GM18517 (cell line): ENCODE data around the gene LOXHD1.

Source experiments
- ATAC-seq: cut with Tn5 transposase; IDR thresholded peaks from one replicate; pipeline ENCODE4 v1.9.1; 2021; ENCODE audit warnings: mild to moderate bottlenecking, moderate library complexity; ENCODE audit not compliant: unreplicated experiment

Gene LOXHD1

DNA sequence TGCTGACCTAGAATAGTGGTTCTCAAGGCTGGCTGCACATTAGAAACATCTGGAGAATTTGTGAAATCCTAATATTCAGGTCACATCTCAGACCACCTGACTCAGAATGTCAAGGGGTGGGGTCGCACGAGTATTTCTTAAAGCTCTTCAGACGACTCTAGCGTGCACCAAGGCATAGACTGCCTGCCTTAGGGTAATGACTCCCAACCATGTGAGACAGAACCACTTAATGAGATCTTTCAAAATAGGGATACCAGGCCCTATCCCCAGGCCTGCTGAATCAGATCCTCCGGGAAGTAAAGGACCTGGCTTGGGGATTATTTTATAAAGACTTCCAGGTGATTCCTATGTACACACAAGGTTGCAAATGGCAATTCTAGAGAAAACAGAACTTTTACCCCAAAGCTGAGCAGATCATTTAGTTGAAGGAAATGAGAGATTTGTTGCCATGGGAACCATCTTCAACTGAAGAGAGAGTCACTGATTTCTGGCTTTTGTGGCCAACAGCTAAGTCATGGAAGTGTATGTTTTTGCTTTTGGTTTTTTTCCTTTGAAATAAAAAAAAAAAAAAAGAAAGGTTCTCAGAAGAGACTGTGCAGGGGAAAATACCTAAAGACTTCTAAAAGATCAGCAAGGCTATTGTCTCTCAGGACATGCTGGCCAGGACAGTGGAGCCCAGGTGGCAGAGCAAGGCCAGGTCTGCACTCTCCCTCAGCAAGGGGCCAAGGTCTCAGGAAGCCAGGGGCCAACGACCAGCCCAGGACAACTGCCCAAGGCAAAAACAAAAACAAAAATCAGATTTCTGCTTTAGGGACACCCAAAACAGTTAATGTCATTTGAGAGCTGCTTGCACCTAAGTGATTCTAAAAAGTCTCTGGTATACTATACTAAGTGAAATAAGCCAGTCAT is 15.3 kb upstream of the LOXHD1 start:
- ATAC-seq: no peak

DNA sequence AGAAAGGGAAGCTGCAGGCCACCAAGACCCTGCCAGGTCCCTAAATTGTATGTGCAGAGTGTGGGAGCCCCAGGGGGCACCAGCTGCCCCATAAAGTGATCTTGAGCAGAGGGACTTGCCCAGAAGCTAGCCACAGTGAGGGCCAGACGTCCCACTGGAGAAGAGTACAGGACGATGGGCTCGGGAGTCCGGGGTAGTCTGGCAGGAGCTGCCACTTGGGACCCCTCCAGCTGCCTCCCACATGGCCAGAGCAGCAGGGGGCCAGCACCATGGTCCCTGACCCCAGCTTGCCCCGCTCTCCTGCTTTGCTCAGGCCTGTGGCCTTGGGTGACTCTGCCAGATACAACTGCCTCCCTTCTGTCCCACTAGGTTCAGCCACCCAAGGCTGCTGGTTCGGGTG is 11.7 kb upstream of the LOXHD1 start:
- ATAC-seq: no peak

DNA sequence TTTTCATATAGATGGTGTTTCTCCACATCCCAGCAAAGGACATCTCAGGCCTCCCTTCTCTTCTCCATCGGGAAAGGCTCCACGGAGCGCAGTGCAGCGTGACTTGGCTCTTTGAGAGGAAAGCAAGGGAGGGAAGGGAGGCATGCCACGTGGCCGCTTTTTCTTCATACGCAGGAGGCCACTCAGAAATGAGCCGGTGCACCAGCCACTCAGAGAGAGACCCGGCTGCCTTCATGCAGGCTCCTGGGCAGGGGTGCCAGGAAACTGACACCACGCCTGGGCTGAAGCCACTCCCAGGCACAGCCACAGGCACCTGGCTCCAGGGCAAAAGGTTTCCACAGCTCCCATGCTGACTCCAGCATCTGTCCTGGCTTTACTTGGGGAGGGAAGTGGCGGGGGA is 11.1 kb upstream of the LOXHD1 start:
- ATAC-seq: no peak

DNA sequence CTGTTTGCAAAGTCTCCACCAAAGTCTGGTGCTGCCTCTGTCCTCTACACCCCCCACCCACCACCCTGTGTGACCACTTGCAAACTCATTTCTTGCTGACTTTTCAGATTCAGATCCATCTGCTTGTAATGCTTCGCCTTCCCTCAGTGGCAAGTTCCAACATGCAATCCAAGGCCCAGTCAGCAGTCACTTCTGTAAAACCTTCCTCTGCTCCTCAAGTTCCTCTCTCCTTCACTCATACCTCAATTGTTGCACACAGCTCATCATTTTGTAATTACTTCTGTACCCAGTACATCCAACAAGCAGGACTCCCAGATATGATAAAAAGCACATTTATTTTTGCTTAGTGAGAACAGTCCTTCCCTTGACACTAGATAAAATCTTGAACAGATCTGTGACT is 6.5 kb upstream of the LOXHD1 start:
- no peak for ATAC-seq

DNA sequence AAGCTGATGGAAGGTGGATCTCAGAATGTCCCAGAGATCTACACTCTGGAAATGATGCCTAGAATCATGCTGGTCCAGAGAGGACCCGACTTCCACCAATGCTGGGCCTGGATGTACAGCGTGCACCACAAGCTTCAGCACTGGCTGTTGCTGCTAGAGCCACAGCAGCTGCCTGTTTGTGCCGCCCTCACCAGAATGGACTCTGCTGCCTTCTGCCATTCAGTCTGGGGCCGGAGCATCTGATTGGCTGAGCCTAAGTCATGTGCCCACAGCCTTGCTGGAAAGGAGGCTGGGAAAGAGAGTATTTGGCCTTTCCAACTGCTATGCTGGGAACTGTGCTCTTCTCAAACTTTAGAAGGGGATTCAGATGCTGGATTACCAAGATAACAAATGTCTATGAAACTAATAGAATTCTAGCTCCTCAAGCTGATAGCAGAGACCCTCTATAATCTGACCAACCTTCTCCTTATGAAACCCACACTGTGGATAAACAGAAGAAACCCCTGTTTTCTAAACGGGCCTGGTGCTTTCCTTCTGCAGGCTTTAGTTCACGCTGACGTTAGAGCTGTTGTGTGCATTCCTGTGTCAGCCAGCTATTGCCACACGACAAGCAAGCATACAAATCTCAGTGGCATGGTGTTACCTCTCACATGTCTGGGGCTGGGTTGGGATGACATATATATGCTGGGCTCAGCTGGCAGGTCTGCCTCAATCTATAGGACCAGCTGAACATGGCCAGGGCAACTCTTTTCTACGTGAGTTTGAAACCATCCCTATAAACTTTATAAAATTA is 4.1 kb upstream of the LOXHD1 start:
- ATAC-seq: no peak

DNA sequence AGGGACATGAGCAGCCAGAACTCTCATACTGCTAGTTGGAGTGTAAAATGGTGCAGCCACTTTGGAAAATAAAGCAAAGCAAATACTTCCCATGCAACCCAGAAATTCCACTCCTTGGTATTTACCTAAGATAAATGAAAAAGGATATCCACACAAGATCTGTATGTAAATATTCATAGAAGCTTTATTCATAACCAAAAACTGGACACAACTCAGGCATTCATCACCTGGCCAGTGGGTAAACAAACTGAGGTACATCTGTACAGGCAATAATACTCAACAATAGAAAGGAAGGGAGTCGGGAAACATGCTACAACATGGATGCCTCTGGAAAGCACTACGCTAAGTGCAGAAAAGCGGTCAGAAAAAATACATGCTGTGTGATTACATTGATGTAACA is 2.5 kb upstream of the LOXHD1 start:
- ATAC-seq: no peak

DNA sequence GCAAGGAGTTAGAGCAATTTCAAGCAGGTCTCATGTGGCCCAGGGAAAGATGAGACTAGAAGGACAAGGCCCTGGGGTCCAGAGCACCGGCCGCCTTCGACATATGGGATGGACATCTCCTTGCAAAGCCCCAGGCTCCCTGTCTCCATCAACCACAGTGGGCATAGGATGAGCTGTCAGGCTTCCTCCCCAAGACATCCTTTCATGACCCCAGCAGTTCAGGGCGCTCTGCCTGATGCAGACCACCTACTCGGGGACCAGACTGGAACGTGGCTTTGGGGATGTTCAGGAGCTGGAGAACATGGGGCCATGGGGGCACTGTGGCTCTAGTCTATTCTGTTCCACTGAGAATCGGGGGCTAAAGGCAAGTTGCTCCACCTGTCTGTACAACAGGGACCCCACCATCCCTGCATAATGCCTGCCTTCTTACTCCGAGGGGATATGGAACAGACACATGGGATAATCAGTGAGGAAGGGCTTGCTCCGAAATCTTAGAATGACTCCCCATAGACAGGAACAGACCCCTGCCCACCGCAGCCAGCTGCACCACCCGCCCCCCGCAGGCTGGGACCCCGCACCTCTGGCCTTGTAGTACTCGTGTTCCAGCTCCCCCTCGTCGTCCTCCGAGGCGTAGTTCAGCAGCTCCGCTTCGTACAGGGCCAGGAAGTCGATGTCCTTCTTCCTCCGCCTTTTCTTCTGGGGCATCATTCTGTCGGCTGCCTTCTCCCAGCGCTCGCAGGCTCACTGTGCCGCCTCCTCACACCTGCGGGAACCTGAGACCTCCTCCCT is 500 bp downstream of the LOXHD1 start:
- no peak for ATAC-seq

DNA sequence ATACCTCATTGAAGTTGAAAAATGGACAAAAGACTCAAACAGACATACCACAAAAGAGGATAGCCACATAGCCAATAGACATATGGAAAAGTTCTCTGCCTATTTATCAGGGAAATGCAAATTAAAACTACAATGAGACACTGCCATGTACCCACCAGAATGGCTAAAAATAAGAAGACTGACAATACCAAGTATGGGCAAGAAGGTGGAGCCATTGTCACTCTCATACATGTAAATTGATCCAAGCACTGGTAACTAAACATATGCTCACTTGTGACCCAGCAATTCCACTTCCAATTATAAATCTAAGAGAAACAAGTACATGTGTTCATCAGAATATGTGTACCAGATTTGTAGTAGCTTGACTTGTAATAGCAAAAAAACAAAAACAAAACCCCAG is 4.6 kb downstream of the LOXHD1 start:
- no peak for ATAC-seq

DNA sequence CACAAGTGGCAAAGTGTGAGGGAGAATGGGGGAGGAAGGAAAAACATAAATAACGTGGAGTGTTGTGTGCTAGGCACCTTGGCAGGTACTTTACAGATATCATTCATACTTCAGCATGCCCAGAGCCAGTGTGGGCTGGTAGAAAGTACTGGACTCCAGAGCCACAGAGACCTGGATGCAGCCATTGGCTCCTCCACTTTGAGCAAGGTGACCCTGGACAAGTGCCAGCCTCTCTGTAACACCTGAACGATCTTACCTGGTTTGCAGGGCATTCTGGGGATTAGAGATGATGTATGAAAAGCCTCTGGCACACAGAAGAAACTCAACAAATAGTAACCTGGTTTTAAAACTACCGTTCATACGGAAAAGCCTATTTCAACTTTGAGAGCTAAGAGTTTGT is 6.3 kb downstream of the LOXHD1 start:
- no peak for ATAC-seq

DNA sequence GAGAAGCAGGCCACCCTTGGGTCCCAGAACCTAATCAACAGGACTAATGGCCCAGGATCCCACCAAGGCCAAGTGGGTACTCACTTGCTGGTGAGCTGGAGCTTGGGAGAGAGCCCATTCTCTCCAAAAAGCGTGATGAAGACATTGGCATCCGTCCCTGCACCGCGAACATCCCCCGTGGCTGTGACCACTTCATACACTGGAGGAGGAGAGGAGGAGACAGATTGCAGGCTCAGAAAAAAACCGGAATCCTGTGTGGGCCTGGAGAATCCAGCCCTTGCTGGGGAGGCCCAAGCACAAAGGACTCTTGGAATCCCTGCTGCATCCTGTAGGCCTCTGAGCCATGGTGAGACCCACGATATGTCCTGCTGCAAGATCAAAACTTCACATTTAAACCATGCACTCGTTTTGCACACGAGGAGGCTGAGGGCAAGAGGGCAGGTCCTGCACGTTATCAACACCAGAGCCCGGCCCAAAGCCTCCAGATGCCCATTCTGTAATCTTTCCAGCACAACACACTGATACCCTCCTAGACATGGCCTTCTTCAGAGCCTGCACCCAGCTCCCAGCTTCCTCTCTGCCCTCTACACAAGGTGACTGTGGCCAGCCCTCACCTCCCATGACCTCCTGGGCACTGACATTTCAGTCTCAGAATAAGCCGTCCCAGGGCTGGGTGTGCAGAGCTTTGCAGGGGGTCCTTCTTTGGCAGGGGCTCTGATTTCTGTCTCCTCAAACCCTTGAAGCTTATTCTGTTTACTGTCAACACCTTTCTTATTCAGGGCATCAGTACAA is 7.8 kb downstream of the LOXHD1 start:
- no peak for ATAC-seq

DNA sequence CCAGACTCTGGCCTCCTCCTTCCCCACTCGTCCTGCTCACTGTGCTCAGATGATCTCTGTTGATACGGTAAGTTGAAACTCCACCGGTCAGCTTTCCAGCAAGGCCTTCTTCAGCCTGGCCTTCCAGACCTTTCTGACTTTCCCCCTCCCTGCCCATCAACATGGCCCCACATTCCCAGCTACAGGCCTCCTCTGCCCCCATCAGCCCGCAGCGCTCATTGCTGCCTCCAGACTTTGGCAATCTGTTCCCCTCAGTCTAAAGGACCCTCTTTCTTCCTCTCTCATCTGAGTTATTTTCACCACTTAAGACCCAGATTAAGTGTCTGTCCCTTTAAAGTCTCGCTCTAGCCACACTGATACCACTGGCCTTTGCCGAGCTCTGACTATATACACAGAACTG is 10.6 kb downstream of the LOXHD1 start:
- ATAC-seq: no peak

DNA sequence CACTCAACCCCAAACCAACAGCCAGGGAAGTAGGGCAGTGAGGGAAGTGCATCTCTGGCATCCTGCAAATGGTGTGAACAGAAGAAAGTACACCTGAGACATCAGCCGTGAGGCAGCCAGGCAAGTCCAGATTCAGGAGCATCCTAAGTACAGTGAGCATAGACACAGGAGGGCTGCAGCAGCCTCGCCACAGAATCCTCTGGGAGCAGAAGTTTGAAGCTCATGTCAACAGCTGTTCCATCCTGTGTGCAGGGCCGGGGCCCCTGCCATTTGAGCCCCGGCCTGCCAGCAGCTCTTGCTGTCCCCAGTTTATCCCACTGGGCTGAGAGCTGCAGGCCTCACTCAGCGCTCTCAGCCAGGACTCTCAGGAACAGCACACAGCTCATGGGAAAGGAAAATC is 14.5 kb downstream of the LOXHD1 start:
- ATAC-seq: no peak

DNA sequence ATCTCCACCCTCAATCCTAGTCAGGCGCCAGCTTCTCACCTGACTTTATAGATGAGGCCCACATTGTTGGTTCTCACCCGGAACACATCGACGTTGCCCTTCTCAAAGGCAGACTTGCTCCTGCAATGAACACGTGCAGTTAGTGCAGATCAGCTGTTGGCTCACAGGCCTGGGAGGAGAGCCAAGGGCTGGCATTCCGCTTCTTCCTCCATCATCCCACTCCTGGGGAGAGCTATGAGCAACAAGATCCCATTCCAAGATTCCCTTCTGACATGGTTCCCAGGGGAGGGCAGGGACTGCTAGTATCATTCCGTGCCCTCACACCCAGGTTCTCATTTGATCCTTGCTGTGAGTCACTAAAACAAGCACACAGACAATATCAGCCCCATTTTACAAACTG is 15.1 kb downstream of the LOXHD1 start:
- no peak for ATAC-seq

DNA sequence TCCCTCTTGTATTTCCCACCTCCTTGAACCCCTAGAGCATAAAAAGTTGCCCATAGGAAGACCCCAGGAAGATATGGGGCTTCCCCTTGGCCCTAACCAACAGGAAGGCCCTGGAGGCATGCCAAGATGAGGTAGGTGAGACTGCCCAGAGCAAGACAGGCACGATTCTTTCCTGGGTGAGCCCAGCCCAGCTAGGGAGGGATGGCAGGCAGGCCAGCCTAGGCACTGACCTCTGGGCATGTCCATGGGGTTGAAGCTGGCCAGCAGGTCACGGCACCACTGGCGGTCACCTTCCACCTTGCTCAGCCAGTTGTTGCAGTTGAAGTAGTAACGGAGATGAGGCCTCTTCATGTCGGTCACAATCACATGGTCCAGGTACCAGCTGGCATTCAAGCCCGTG is 17.6 kb downstream of the LOXHD1 start:
- no peak for ATAC-seq

DNA sequence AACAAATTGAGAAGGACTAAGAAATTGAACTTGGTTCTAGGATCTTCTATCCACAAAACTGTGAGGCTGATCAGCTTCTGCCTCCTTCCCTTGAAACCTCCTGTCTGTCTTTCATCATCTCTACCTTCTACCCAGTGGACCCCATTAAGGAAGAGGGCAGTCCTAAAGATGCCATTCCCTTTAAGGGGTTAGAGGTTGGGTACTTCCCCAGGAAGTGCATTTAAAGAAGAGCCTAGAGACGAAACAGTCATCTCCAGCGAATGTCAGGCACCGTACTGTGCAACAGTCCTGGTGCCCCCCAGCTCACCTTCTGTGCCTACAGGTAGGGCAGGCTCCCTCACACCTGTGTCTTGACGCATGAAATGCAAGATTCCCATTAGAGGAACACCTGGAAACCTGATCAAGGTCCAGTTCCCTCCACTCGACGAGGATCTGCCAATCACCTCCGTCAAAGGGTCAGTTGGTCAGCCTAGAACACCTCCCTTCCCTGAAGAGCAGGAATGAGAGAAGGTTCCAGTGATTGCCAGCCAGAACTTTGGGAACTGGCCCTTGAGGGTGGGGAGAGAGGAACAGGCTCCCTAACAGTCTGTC is 20.9 kb downstream of the LOXHD1 start:
- ATAC-seq: no peak

DNA sequence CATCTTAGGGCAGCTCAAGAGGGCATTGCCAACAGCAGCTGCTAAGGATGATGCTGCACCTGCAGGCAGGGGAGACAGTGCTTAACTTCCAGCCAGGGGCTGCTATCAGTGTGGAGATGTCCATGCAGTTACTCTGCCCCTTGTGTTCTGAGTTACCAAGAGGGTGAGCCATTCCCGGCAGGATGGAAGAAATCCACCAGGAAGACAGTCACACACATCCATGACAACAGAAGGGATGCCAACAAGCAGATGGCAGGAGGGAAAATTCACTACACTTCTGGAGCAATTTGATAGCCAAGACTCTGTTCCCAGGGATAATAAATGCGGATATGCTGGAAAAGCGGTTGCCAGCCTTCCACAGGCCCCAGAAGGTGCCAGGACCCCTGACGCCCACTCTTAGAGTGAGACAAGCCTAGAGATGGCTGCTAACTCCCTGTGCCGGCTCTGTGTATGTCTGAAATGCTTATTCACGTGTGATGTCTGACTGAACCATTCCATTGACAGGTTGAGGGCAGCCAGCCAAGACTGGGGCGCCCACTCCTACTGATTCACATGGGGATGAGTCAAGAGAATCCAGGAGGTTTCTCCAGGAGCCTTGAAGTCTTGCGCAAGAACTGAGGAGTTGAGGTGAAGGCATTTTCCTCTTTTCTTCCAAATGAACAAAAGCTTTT is 24.5 kb downstream of the LOXHD1 start:
- no peak for ATAC-seq

DNA sequence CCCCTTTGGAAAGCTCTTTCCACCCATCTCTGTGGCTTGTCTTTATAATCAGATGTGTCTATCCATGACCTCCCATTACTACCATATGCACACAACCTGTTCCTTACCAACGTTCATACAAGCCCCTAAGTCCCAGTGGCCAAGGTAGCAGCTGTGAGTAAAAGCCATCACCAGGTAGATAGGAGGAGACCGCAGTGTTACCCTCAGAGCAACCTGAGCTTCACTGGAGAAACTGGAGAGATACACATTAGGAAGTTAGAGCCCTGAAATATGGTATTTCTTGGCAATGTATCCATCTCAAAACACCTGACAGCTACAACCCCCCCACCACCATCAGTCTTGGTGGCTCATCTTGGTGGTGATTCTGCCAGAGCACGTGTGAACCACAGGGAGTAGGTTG is 26.0 kb downstream of the LOXHD1 start:
- ATAC-seq: no peak

DNA sequence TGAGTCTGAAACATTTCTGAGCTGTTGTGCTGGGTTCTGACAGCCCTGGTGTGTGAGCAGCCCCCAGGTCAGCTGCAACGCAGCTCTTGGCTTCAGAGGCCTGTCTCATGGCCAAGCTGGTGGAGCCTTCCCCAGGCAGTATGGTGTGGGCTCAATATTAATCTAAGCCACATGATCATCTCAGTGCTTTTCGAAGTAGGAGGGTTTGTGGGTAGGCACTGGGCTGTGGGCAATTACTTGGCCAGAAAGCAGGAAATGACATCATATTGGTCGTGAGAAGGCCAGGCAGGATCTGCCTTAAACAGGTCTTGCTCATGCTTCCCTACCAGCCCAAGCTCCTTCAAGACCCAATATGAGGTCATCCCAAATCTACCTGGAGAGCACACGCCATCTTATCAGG is 26.9 kb downstream of the LOXHD1 start:
- ATAC-seq: no peak

DNA sequence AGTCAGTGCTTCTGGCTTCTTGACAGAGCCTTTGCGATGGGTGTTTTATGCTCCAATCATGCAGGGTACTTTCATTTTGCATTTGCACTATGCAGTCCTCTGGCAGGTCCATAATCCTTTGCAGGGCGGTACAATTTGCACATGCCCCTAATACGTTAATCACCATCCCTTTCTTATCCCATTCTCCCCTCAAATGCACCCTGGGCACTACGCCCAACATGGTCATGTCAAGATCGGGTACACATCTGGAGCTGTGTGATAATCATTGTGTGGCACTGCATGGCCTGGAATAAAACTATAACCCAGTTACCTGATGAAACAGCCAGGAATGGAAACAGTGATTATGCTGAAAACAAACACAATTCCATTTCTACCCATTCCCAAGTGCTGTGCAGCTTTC is 27.7 kb downstream of the LOXHD1 start:
- ATAC-seq: no peak

DNA sequence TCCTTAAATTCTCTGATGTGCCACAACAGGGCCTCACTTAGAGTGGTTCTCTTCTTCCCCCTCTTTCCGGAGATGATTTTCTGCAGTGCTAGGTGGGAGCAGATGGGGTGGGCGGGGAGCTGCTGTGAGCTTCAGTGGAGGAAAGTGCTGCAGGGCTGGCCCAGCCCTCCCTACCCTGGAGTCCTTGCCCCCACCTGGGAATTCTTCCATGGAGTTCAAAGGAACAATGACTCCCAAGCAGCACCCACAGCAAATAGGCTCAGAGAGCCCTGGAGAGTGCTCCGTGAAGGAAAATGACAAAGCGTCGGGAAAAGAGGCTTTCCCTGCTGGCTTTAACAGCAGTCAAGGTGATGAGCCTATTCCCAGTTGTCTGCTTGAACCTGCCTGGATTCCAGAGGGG is 28.8 kb downstream of the LOXHD1 start:
- no peak for ATAC-seq
